K562 (cell line): ENCODE data around the gene ITPR2. TPM values are rescaled to one million over a fixed set of nuclear protein-coding genes. Genes with fewer than 3 reads are reported as not detected.

Experiments
- FOSL1 ChIP-seq: fragments of 200-800 bp; sonication (Bioruptor generic); conservative IDR thresholded peaks from 2 replicates; pipeline ENCODE4 v1.6.1; 2016; ENCODE audit warnings: missing genetic modification characterization, missing compliant biosample characterization
- GTF2A2 ChIP-seq: IDR thresholded peaks from 2 replicates; pipeline ENCODE4 v1.6.1; 2016; ENCODE audit warnings: mild to moderate bottlenecking, missing genetic modification characterization, missing compliant biosample characterization
- KLF13 ChIP-seq: fragments of 450-650 bp; IDR thresholded peaks from 2 replicates; pipeline ENCODE4 v1.6.1; 2016; ENCODE audit warnings: missing genetic modification characterization, low read depth, mild to moderate bottlenecking, missing compliant biosample characterization, moderate library complexity, borderline replicate concordance
- MAFF ChIP-seq: IDR thresholded peaks from 2 replicates; pipeline ENCODE4 v1.6.1; 2012; ENCODE audit warnings: low read length, improper control_type of control experiment
- PCBP2 ChIP-seq: fragments of 200-400 bp; formaldehyde crosslinking; IDR thresholded peaks from 2 replicates; pipeline ENCODE4 v1.6.1; 2018; ENCODE audit warnings: low read length, low read depth, mild to moderate bottlenecking, moderate library complexity; ENCODE audit not compliant: poor library complexity, severe bottlenecking
- SP2 ChIP-seq: IDR thresholded peaks from 2 replicates; pipeline ENCODE4 v1.6.1; 2011; ENCODE audit warnings: mild to moderate bottlenecking, low read depth, low read length, moderate library complexity; ENCODE audit not compliant: poor library complexity, severe bottlenecking; ENCODE audit errors: extremely low read depth
- THRAP3 ChIP-seq: fragments of 450-650 bp; IDR thresholded peaks from 2 replicates; pipeline ENCODE4 v1.6.1; 2016; ENCODE audit warnings: mild to moderate bottlenecking, inconsistent platforms, borderline replicate concordance
- ZNF347 ChIP-seq: fragments of 450-650 bp; formaldehyde crosslinking; IDR thresholded peaks from 2 replicates; pipeline ENCODE4 v1.4.0; 2020; ENCODE audit warnings: low read depth, mild to moderate bottlenecking, moderate library complexity
- polyA plus RNA-seq, 8 experiments: library from polyadenylated mRNA; depleted of rRNA in 4 of 8; stranded (reverse) in 5 of 8; unstranded in 3 of 8; fragments of >200 nt; fragmentation: Nextera tagmentation in 2 of 8; fragmentation: Illumina TruSeq in 1 of 8; extraction: Ambion mirVana in 2 of 8; extraction: Trizol in 1 of 8; gene quantifications; 2 replicates each; pipeline versions ENCODE4 v1.2.1 to v1.2.3, GENCODE V29; 2011 to 2014; ENCODE audit warnings: inconsistent platforms in 1 of 8, missing spikeins in 1 of 8
- total RNA-seq, 7 experiments: library from RNA; depleted of rRNA in 6 of 7; stranded (reverse); fragments of >200 nt in 6 of 7; fragmentation: Illumina TruSeq in 2 of 7; extraction: Trizol in 2 of 7; gene quantifications; 2 replicates each; pipeline versions ENCODE4 v1.2.1 to v1.2.3, GENCODE V29; 2011 to 2021; ENCODE audit warnings: low replicate concordance in 1 of 7
- TF ChIP-seq, protein P1 (sequence below): fragments of 450-650 bp; IDR thresholded peaks from one replicate; pipeline ENCODE4 v1.6.1; 2018; ENCODE audit warnings: mild to moderate bottlenecking, moderate library complexity; ENCODE audit not compliant: partially characterized antibody

ITPR2 gene
- total and polyA plus RNA-seq, 9 of the 15 experiments (the other 6 are each of a cell fraction or from before 2014, with no cell fraction given): 0.21 to 3.3 (median 0.95) TPM

DNA sequence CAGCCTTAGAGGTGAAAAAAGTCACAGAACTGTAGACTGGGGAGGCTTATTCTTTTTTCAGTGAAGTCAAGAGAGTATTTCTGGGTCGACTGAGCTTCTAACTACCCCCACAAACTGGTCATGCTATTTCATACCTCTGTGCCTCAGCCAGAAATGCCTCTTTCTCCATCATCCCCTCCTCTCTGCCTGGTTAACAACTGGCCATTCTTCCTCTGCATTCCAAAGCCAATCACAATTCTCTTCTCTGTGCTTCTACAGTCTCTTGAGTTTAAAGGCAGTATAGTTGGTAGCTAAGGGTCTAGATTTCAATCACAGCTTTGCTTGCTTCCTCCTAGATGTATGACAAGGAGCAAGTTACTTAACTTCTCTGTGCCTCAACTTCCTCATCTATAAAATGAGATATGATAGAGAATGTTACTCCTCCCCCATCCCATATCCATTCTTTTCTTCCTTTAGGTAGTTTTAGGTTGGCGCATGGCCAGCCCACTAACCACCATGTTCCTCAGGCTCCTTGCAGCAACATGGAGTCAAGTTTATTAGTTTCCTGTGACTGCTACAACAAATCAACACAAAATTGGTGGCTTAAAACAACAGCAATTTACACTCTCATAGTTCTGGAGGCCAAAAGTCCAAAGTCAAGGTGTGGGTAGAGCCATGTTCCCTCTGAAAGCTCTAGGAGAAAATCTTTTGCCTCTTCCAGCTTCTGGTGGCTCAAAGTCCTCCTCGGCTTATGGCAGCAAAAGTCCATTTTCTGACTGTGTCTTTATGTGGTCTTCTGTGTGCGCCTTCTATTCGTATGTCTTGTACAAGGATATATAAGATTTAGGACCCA lies 62.5 kb downstream of the ITPR2 start (continued):
- TF ChIP-seq, protein P1, sequence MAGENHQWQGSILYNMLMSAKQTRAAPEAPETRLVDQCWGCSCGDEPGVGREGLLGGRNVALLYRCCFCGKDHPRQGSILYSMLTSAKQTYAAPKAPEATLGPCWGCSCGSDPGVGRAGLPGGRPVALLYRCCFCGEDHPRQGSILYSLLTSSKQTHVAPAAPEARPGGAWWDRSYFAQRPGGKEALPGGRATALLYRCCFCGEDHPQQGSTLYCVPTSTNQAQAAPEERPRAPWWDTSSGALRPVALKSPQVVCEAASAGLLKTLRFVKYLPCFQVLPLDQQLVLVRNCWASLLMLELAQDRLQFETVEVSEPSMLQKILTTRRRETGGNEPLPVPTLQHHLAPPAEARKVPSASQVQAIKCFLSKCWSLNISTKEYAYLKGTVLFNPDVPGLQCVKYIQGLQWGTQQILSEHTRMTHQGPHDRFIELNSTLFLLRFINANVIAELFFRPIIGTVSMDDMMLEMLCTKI: no peak
- TF ChIP-seq MAFF (no peak), FOSL1 (tag) (no peak), GTF2A2 (tag) (no peak), THRAP3 (no peak), PCBP2 (no peak), SP2 (no peak), ZNF347 (CRISPR knock-in tag) (no peak), KLF13 (tag) (no peak)
- TF ChIP-seq, all 486 proteins: peak for 0
